PC-3 (cell line): ENCODE measurements around the gene CHTF18. TPM values are rescaled to one million over a fixed set of nuclear protein-coding genes. Genes with fewer than 3 reads are reported as not detected.
"Not testable (repeated sequence)": the region's sequence is repeated elsewhere in the genome, so short reads cannot be mapped to it uniquely, and the experiment has no call there.

Experiments
- ATAC-seq: fragments of 200-7000 bp; cut with Tn5 transposase; 2 replicates; pipeline ENCODE4 v1.9.1; 2020; ENCODE audit warnings: mild to moderate bottlenecking, moderate library complexity
- BruUV-seq: library from RNA; stranded (reverse); fragments of 400-500 nt; replicated peaks from 2 replicates; lab custom pipeline; 2021; lab: Mats Ljungman, UMichigan
- CTCF ChIA-PET: fragments of 300-600 bp; sonication (Branson Sonifier 250); formaldehyde crosslinking; loops from one replicate; lab custom pipeline; 2022; ENCODE audit warnings: antibody characterized with exemption; lab: Charles Lee
- POLR2A ChIA-PET: fragments of 300-600 bp; sonication (Branson Sonifier 250); formaldehyde crosslinking; loops from one replicate; lab custom pipeline; 2022; ENCODE audit warnings: antibody characterized with exemption; ENCODE audit not compliant: unreplicated experiment; lab: Charles Lee
- DNase-seq: peaks from one replicate; pipeline ENCODE4 v3.0.0-alpha.2; 2015
- H2AFZ ChIP-seq: fragments of 300-600 bp; sonication (generic); 2 replicates; pipeline ENCODE4 v1.6.0; 2016; ENCODE audit warnings: antibody characterized with exemption, low read length
- H3F3A ChIP-seq: fragments of 300-600 bp; sonication (generic); one replicate; pipeline ENCODE4 v1.6.0; 2017; ENCODE audit warnings: antibody characterized with exemption, low read length, control low read depth, mild to moderate bottlenecking; ENCODE audit not compliant: unreplicated experiment
- H3K27ac ChIP-seq: fragments of 300-600 bp; sonication (generic); 2 replicates; pipeline ENCODE4 v1.5.1; 2016; ENCODE audit warnings: mild to moderate bottlenecking, low read length
- H3K27me3 ChIP-seq: fragments of 300-600 bp; sonication (generic); 2 replicates; pipeline ENCODE4 v1.6.1; 2016; ENCODE audit warnings: low read length, mixed read lengths
- H3K36me3 ChIP-seq: fragments of 300-600 bp; sonication (generic); 2 replicates; pipeline ENCODE4 v1.6.1; 2016; ENCODE audit warnings: low read depth, mixed run types, low read length, mixed read lengths
- H3K4me1 ChIP-seq: fragments of 300-600 bp; sonication (generic); 2 replicates; pipeline ENCODE4 v1.5.1; 2016; ENCODE audit warnings: low read length; ENCODE audit not compliant: insufficient read depth
- H3K4me2 ChIP-seq: fragments of 300-600 bp; sonication (generic); 2 replicates; pipeline ENCODE4 v1.6.0; 2016; ENCODE audit warnings: low read length
- H3K4me3 ChIP-seq: fragments of 300-600 bp; sonication (generic); 2 replicates; pipeline ENCODE4 v1.5.1; 2016; ENCODE audit warnings: mild to moderate bottlenecking, low read length, mixed read lengths
- H3K79me2 ChIP-seq: fragments of 300-600 bp; sonication (generic); 2 replicates; pipeline ENCODE4 v1.6.1; 2017; ENCODE audit warnings: low read length, mixed read lengths
- H3K9ac ChIP-seq: fragments of 300-600 bp; sonication (generic); 2 replicates; pipeline ENCODE4 v1.6.0; 2016; ENCODE audit warnings: mild to moderate bottlenecking, low read length
- H3K9me2 ChIP-seq: fragments of 300-600 bp; sonication (generic); replicated peaks from 2 replicates; pipeline ENCODE4 v1.6.1; 2016; ENCODE audit warnings: mixed run types, low read length, mixed read lengths
- H3K9me3 ChIP-seq: fragments of 300-600 bp; sonication (generic); 2 replicates; pipeline ENCODE4 v1.6.1; 2016; ENCODE audit warnings: low read length, mixed read lengths
- H4K20me1 ChIP-seq: fragments of 300-600 bp; sonication (generic); 2 replicates; pipeline ENCODE4 v1.6.1; 2016; ENCODE audit warnings: low read length, mixed read lengths
- EZH2 ChIP-seq: fragments of 300-600 bp; sonication (generic); IDR thresholded peaks from one replicate; pipeline ENCODE4 v1.6.1; 2017; ENCODE audit warnings: antibody characterized with exemption, mild to moderate bottlenecking, low read length; ENCODE audit not compliant: unreplicated experiment
- EZH2phosphoT487 ChIP-seq: fragments of 300-600 bp; sonication (generic); IDR thresholded peaks from 2 replicates; pipeline ENCODE4 v1.6.1; 2018; ENCODE audit warnings: mild to moderate bottlenecking, antibody characterized with exemption, low read length, borderline replicate concordance
- intact Hi-C: fragments of 100-400 bp; cut with micrococcal nuclease; formaldehyde crosslinking; loops from 2 replicates; pipeline ENCODE4 v1.9.0; 2023
- total RNA-seq: library from RNA; depleted of rRNA; stranded (reverse); fragments of >200 nt; gene quantifications from 2 replicates; pipeline ENCODE4 v1.2.3, GENCODE V29; 2014
- TF ChIP-seq, protein P1 (sequence below): fragments of 300-600 bp; sonication (generic); conservative IDR thresholded peaks from 2 replicates; pipeline ENCODE4 v1.5.1; 2017; ENCODE audit warnings: antibody characterized with exemption, low read depth, mild to moderate bottlenecking, low read length

The CHTF18 gene
- total RNA-seq, 1 experiment from 2014 or later: 79.0 TPM

DNA sequence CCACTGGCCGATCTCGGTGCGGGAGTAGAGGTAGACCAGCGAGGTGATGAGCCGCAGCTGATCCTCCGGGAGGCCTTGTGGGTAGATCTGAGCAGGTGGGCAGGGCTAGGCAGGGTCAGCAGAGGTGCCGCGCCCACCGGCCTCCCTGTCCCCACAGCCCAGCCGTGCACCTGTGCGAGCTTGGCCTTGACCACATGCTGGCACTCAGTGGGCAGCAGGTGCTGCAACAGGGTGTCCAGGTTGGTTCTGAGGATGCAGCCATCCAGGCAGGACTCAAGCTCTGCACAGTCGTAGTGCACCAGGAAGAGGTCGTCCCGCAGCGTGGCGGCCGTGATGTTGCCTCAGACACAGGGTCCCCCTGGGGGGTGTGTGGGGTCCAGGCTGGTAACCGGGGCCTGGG, 15.5 kb upstream of the CHTF18 start:
- Histone ChIP-seq H3K9me2 (no peaks in the 10 kb centered on the region), H3K4me1 (no peaks in the 10 kb centered on the region), H4K20me1 (no peaks in the 10 kb centered on the region), H2AFZ (no peak overlapping the region), H3K4me3 (no peak overlapping the region), H3K27ac (no peak overlapping the region), H3K27me3 (no peaks in the 10 kb centered on the region), H3K36me3 (no peaks in the 10 kb centered on the region), H3K4me2 (no peak overlapping the region), H3K9me3 (no peaks in the 10 kb centered on the region), H3K9ac (no peak overlapping the region), H3F3A (no peaks in the 10 kb centered on the region), H3K79me2 (no peaks in the 10 kb centered on the region)
- intact Hi-C loops: no loop called here
- ATAC-seq (no peak), DNase-seq (no peak)
- CTCF ChIA-PET: no interaction called here
- BruUV-seq: no TSS peak
- POLR2A ChIA-PET: no interaction called here
- TF ChIP-seq EZH2 (no peak), EZH2phosphoT487 (no peak)
- TF ChIP-seq, protein P1, sequence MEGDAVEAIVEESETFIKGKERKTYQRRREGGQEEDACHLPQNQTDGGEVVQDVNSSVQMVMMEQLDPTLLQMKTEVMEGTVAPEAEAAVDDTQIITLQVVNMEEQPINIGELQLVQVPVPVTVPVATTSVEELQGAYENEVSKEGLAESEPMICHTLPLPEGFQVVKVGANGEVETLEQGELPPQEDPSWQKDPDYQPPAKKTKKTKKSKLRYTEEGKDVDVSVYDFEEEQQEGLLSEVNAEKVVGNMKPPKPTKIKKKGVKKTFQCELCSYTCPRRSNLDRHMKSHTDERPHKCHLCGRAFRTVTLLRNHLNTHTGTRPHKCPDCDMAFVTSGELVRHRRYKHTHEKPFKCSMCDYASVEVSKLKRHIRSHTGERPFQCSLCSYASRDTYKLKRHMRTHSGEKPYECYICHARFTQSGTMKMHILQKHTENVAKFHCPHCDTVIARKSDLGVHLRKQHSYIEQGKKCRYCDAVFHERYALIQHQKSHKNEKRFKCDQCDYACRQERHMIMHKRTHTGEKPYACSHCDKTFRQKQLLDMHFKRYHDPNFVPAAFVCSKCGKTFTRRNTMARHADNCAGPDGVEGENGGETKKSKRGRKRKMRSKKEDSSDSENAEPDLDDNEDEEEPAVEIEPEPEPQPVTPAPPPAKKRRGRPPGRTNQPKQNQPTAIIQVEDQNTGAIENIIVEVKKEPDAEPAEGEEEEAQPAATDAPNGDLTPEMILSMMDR: no peak

DNA sequence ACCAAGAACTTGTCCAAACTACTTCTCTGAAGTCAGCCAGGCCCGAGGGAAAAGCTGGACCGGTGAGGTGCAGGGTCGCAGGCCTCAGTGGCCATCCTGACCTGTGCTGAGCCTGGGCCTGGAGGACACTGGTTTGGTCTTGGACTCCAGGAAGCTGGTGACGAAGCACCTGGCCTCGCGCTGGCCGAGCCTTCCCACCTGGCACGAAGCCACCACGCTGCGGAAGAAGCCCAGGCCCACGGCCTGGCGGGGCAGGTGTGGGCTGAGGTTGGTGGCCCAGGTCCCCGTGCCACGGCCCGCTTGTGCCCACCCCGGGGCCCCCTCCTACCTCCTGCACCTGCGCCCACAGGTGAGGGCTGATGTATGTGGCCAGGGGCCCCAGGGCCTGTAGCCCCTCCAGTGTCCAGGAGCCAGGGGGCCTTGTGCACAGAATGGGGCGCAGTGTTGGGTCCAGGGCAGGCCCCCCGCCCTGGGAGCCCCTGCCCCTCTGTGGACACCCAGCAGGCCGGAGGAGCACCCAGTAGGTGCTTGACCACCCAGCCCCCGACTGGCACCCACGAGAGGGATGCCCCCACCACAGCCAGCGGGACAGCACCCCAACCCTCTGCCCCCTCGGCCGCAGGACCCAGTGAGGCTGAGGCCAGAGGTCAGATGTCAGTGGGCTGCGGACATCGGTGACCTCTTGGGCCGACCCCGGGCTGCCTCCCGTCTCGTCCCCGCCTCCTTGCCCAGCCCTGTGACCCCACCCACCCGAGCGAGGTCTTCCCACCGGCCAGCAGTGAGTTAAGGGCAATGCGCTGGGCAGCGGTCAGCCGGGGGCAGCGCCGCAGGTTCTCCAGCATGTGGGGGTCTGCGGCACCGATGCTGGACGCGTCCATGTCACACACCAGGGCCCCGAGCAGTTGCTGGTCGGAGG, 14.1 kb upstream of the CHTF18 start:
- no peak for ATAC-seq
- ChIA-PET CTCF (no interaction called here), POLR2A (no interaction called here)
- Histone ChIP-seq H3K27me3 (no peaks in the 10 kb centered on the region), H2AFZ (no peak overlapping the region), H3K36me3 (no peaks in the 10 kb centered on the region), H3K4me1 (no peaks in the 10 kb centered on the region), H3F3A (no peaks in the 10 kb centered on the region), H3K79me2 (no peaks in the 10 kb centered on the region), H3K4me2 (no peak overlapping the region), H3K9me3 (no peaks in the 10 kb centered on the region), H3K9me2 (no peaks in the 10 kb centered on the region), H3K9ac (no peak overlapping the region), H3K27ac (no peak overlapping the region), H3K4me3 (no peak overlapping the region), H4K20me1 (no peaks in the 10 kb centered on the region)
- intact Hi-C loops: no loop called here
- DNase-seq: no peak
- no TSS peak for BruUV-seq
- TF ChIP-seq EZH2: no peak
- no peak for TF ChIP-seq EZH2phosphoT487

DNA sequence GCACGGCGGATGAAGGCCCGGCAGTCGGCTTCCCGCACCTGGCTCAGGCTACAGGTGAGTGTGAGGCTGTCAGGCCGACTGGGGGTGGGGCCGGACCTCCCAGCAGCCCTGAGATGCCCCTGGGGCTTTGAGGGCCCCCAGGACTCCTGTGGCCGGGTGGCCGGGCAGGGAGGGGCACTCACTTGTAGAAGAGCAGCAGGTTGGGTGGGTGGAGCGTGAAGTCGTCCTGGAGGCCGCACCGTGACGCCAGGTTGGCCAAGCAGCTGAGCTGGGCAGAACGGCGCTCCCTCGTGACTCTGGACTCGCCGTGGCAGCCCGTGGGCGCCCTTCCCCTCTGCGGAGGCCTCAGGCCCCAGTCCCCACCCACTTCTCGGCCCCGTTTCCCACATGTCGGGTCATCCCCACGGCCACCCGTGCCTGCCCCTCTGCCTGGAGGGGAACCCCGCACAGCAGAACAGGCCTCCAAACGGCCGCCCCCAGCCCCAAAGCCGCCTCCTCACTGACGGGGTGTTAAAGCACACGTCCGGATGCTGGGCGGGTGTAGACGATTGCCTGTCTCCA, 13.1 kb upstream of the CHTF18 start:
- H3F3A ChIP-seq: no peaks in the 10 kb centered on the region
- POLR2A ChIA-PET: interaction anchor here (0.8 kb wide), 1 partner anchor 28 kb away, joined by 7 read pairs; no protein-coding TSS in a partner anchor
- CTCF ChIA-PET: no interaction called here

DNA sequence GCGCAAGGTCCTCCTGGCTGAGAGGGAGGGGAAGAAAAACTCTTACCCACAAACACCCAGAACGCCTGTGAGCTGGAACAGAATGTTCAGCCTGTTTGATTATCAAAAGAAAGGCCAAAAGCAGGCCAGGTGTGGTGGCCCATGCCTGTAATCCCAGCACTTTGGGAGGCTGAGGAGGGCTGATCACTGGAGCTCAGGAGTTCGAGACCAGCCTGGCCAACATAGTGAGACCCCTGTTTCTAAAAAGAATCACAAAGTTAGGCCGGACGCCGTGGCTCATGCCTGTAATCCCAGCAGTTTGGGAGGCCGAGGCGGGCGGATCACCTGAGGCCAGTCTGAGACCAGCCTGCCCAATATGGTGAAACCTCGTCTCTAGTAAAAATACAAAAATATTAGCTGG, 12.1 kb upstream of the CHTF18 start:
- H3K27ac ChIP-seq, H3K27me3 ChIP-seq, H3K9ac ChIP-seq, H3K4me2 ChIP-seq, H3K36me3 ChIP-seq, H2AFZ ChIP-seq, H4K20me1 ChIP-seq, intact Hi-C loops, ATAC-seq, CTCF ChIA-PET, H3K4me3 ChIP-seq, POLR2A ChIA-PET, H3F3A ChIP-seq, DNase-seq, H3K79me2 ChIP-seq, H3K4me1 ChIP-seq, H3K9me2 ChIP-seq, BruUV-seq, H3K9me3 ChIP-seq: not testable (repeated sequence)

More for the DNA sequence above, 13.1 kb upstream of the CHTF18 start:
- Histone ChIP-seq H3K79me2 (no peaks in the 10 kb centered on the region), H3K4me1 (no peaks in the 10 kb centered on the region), H3K9ac (no peak overlapping the region), H3K9me3 (no peaks in the 10 kb centered on the region), H4K20me1 (no peaks in the 10 kb centered on the region), H3K36me3 (no peaks in the 10 kb centered on the region), H3K4me3 (no peak overlapping the region), H3K27me3 (no peaks in the 10 kb centered on the region), H3K9me2 (no peaks in the 10 kb centered on the region), H3K27ac (no peak overlapping the region), H2AFZ (no peak overlapping the region), H3K4me2 (no peak overlapping the region)
- TF ChIP-seq, protein P1: no peak
- ATAC-seq (no peak), DNase-seq (no peak)
- BruUV-seq: no TSS peak
- intact Hi-C loops: no loop called here
